Hepatocyte (in vitro differentiated cells): ENCODE measurements around the gene ZDHHC14.

Experiments
- EZH2phosphoT487 ChIP-seq: fragments of 200-600 bp; sonication (generic); IDR thresholded peaks from one replicate; pipeline ENCODE4 v1.6.1; 2018; ENCODE audit warnings: antibody characterized with exemption, mild to moderate bottlenecking, low read depth, moderate library complexity; ENCODE audit not compliant: unreplicated experiment, severe bottlenecking
- TF ChIP-seq, protein P1 (sequence below): fragments of 200-600 bp; sonication (generic); IDR thresholded peaks from 2 replicates; pipeline ENCODE4 v1.5.1; 2016; ENCODE audit warnings: antibody characterized with exemption, mild to moderate bottlenecking; ENCODE audit not compliant: poor library complexity

GRCh38 chr6:157570104-157570503 lies 189.1 kb downstream of the ZDHHC14 start:
- TF ChIP-seq, protein P1, sequence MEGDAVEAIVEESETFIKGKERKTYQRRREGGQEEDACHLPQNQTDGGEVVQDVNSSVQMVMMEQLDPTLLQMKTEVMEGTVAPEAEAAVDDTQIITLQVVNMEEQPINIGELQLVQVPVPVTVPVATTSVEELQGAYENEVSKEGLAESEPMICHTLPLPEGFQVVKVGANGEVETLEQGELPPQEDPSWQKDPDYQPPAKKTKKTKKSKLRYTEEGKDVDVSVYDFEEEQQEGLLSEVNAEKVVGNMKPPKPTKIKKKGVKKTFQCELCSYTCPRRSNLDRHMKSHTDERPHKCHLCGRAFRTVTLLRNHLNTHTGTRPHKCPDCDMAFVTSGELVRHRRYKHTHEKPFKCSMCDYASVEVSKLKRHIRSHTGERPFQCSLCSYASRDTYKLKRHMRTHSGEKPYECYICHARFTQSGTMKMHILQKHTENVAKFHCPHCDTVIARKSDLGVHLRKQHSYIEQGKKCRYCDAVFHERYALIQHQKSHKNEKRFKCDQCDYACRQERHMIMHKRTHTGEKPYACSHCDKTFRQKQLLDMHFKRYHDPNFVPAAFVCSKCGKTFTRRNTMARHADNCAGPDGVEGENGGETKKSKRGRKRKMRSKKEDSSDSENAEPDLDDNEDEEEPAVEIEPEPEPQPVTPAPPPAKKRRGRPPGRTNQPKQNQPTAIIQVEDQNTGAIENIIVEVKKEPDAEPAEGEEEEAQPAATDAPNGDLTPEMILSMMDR: no peak
- no peak for TF ChIP-seq EZH2phosphoT487
